Cardiac fibroblast (primary cell): Measurements from ENCODE around the gene SDHAF2.
"Not testable (repeated sequence)": the region's sequence is repeated elsewhere in the genome, so short reads cannot be mapped to it uniquely, and the experiment has no call there.

Experiments
- DNase-seq, 2 donors: peaks; one replicate each; pipeline versions ENCODE4 v3.0.0 to v3.0.0-alpha.2; 2010; ENCODE audit warnings: low read depth in 2 of 2
- H3K4me3 ChIP-seq, 2 donors: replicated peaks in 1 of 2; 1 replicate in 1 of 2; 2 replicates in 1 of 2; pipeline ENCODE4 v1.5.1; 2011; ENCODE audit warnings: low read depth in 2 of 2, low read length in 2 of 2, mild to moderate bottlenecking in 2 of 2, moderate library complexity in 1 of 2
- CTCF ChIP-seq: IDR thresholded peaks from one replicate; pipeline ENCODE4 v1.5.1; 2011; ENCODE audit warnings: low read depth, mild to moderate bottlenecking, low read length, inconsistent platforms

The SDHAF2 gene

GRCh38 chr11:61429691-61430582 is at the start of gene SDHAF2, which contains the start of gene CPSF7:
Gene SDHAF2, plus strand, starts transcription at chr11:61430124. Its CDS starts 23 bp downstream, at chr11:61430147.
Gene CPSF7, minus strand, starts transcription at chr11:61429975. Its CDS starts 740 bp downstream, at chr11:61429235.
- peak within 1 kb of the TSS; percentile 90 to 93 for H3K4me3 ChIP-seq
- no peak for TF ChIP-seq CTCF
- peak; percentile 94 to 96 for DNase-seq

DNA sequence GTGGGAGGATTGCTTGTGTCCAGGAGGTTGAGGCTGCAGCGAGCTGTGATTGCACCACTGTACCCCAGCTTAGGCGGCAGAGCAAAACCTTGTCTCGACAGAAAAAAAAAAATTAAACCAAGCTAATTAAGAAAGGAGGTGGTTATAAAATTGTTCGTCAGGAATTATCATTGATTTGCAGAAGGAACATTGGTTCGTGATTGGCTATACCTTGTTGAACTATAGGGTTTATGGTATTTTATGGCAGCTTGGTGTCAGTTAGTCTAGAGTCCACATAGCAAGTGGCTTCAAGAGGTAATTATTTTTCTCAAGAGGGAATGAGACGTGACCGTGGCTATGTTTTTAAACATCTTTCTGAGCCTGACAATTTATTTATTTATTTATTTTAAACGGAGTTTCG is 49.0 kb upstream of the SDHAF2 start:
- no peak for TF ChIP-seq CTCF
- no peak overlapping the region for H3K4me3 ChIP-seq
- DNase-seq = no peak

DNA sequence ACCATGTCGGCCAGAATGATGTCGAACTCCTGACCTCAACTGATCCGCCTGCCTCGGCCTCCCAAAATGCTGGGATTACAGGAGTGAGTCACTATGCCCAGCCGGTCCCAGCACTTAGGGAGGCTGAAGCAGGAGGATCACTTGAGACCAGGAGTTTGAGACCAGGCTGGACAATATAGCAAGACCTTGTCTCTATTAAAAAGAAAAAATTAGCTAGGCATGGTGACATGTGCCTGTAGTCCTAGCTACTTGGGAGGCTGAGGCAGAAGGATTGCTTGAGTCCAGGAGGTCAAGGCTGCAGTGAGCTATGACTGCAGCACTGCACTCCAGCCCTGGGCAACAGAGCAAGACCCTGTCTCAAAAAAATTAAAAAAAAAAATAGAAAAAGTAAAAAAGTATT is 46.1 kb upstream of the SDHAF2 start:
- H3K4me3 ChIP-seq, DNase-seq: not testable (repeated sequence)

- H3K4me3 ChIP-seq = no peak overlapping the region
- DNase-seq = peak; percentile 43 to 57
- peak; percentile 36 for TF ChIP-seq CTCF
Observed at GRCh38 chr11:61384271-61385242, 45.4 kb upstream of the SDHAF2 start.

DNA sequence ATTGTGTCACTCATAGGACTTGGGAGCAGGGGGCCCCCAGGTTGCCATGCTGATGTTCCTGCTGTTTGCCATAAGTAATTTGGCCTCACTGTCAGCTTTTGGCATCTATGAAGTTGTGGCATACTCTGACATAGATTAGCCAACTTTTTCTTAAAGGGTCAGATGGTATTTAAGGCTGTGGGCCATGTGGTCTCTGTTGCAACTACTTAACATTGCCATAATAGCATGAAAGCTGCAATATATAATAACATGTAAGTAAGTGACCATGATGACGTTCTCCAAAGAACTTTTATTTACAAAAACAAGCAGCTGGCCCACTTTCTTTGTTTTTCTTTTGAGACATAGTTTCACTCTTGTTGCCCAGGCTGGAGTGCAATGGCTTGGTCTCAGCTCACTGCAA is 39.8 kb upstream of the SDHAF2 start:
- TF ChIP-seq CTCF = no peak
- H3K4me3 ChIP-seq = no peak overlapping the region
- DNase-seq = no peak

GRCh38 chr11:61392981-61393595 is 36.8 kb upstream of the SDHAF2 start:
- TF ChIP-seq CTCF = no peak
- H3K4me3 ChIP-seq = peak overlapping the region; percentile 67 to 78
- peak in 1 of 2 donors; percentile 29 for DNase-seq
